Fibroblast of pulmonary artery (primary cell): Measurements from ENCODE around the gene ITPR1.

Experiments used
- DNase-seq: peaks from one replicate; pipeline ENCODE4 v3.0.0-alpha.2; 2010; ENCODE audit warnings: low read depth
- H3K4me3 ChIP-seq: replicated peaks from 2 replicates; pipeline ENCODE4 v1.5.1; 2011; ENCODE audit warnings: low read depth, mild to moderate bottlenecking, control low read depth, low read length, moderate library complexity
- TF ChIP-seq, protein P1 (sequence below): IDR thresholded peaks from 2 replicates; pipeline ENCODE4 v1.5.1; 2011; ENCODE audit warnings: mild to moderate bottlenecking, control low read depth, low read length, inconsistent platforms; ENCODE audit errors: missing control alignments

The ITPR1 gene

DNA sequence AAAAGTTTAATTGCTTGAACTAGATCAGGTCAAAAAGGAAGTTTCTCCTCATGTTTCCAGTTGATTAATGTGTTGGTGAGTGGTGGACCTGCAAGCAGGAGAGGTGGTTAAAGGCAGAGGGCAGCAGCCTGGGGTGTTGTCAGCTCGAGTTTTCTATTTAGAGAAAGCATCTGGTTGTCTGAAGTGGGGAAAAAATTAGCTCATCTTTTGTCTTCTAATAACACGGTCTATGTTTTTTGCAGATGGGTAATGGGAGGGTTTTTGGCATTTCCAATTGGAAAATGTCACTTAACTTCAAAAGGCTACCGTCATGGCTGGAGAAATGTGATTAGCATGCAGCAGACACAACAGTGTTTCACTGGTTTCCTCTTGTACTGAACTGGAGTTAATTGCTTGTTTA lies 122.6 kb downstream of the ITPR1 start:
- no peak overlapping the region for H3K4me3 ChIP-seq
- no peak for DNase-seq
- TF ChIP-seq, protein P1, sequence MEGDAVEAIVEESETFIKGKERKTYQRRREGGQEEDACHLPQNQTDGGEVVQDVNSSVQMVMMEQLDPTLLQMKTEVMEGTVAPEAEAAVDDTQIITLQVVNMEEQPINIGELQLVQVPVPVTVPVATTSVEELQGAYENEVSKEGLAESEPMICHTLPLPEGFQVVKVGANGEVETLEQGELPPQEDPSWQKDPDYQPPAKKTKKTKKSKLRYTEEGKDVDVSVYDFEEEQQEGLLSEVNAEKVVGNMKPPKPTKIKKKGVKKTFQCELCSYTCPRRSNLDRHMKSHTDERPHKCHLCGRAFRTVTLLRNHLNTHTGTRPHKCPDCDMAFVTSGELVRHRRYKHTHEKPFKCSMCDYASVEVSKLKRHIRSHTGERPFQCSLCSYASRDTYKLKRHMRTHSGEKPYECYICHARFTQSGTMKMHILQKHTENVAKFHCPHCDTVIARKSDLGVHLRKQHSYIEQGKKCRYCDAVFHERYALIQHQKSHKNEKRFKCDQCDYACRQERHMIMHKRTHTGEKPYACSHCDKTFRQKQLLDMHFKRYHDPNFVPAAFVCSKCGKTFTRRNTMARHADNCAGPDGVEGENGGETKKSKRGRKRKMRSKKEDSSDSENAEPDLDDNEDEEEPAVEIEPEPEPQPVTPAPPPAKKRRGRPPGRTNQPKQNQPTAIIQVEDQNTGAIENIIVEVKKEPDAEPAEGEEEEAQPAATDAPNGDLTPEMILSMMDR, result no peak

DNA sequence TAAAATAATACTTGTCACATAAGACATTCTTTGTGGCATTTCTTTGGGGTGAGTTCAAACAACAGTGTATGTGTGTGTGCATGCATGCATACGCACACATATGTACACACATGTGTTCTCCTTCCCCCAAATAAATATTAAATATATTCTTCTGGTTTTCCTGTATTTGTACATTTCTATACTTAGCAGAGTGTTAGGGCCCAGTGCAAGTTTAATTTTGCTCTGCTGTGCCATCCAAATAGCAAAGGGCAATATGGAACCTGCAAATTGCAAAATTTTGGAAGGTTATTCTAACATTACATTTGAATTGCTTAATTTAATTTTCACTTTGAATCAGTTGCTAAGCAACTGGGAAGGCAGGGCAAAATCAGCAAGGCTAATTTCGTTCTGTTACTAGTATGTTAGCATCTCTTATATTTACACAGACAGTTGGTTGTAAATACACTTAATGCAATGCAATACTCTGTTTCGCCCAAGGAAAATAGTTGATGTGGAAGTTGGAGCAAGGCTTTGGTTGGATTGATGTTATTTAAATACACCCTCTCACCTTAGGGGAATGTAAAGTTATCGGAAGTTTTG lies 130.4 kb downstream of the ITPR1 start:
- H3K4me3 ChIP-seq, result no peak overlapping the region
- no peak for DNase-seq
- TF ChIP-seq, protein P1, result no peak

DNA sequence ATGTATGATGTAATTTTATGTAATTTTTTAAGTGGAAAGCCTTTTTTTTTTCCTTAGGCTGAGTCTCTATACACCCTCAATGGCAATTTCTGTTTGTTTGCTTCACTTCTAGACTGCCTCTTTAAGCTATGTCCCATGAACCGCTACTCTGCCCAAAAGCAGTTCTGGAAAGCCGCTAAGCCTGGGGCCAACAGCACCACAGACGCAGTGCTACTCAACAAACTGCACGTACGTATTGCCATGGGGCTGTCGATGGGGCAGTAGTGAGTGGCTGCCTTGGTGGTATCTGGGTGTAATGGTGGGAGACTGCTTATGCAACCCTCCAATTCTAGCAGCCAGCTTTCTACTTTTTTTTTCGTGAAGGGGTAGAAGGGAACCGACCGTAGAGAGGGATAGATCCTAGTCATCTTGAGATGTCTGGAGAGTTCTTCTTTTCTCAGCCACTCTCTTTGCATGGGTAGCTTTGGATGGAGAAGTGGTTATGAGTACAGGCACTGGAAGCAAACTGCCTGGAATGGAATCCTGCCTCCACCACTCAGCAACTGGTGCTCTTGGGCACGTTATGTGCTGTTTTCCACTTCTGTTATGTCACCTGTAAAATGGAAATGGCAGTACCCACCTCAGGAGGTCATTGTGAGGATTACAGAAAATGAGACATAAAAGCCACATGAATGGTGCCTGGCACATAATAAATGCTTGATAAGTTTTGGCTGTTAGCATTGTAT lies 134.7 kb downstream of the ITPR1 start:
- H3K4me3 ChIP-seq, result no peak overlapping the region
- TF ChIP-seq, protein P1, result no peak
- no peak for DNase-seq

DNA sequence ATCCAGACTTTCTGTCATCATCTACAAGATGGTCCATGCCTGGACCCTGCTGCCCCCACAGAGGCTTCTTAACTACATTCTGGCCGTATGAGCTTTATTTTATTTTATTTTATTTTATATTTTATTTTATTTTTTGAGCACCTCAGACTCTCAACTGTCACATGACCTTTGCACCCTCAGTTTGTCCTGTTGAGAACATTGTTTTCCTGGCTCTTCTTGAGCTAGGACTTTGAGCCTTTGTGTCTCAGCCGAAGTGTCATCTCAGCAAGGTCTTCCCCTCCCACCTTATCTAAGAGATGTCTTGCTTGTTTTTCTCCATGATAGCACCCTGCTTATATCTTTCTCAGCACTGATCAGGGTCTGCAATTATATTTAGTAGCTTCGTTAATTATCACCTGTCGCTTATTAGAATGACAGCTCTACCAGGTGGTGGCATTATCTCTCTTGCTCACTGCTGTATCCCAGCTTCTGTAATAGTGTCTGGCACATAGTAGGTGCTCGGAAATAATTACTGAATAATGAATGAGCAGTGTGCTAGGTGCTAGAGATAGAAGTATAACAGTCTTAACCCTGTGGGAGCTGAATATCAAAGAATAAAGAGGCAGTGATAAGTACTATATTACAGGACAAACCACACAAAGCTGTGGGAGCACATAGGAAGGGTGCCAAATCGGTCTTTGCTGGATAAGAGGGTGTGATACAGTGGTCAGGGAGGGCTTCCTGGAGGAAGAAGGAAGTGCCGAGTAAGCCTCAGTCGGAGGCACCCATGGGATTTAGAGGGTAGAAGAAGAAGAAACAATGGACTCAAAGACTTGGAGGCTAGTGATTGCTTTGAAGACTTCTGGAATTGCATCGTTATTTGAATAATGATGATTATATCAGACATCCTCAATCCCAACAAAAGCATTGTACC lies 136.2 kb downstream of the ITPR1 start:
- DNase-seq, result no peak
- no peak overlapping the region for H3K4me3 ChIP-seq
- TF ChIP-seq, protein P1, result no peak

DNA sequence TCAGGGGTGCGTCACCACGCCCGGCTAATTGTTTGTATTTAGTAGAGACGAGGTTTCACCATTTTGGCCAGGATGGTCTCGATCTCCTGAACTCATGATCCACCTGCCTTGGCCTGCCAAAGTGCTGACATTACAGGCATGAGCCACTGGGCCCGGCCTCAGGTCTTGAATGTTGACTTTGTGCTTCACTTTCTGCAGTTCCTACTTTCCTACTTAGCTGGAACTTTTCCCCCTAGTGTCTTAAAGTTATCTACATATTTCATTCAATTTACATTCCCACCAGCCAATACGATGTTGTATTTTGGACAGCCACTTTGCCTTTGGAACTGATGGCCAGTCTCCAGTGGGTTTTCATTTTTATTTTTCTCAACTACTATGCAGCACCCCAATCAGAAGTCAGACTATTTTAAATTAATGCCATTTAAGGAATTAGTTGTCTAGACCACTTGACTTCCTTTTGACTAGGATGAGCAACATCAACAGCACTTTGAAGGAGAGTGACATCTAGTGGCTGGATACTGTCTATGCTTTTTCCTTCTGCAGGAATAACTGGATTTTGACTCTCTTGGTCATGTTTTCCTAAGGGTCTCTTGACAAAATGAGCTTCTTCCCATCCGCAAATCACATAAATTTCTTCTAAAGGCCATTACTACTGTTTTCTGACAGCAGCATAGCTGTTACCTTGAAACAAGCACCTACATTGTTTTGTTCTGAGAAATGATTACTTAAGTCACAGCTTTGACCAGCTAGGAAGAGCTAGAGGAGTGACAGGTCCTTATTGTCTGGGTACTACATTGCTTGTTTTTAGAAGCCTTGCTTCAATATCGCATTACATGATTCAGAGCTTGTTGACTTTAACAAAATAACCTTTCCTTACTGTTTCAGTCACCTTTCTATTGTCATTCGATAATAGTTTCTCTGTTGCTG lies 140.2 kb downstream of the ITPR1 start:
- no peak overlapping the region for H3K4me3 ChIP-seq
- peak; percentile 85 for DNase-seq
- TF ChIP-seq, protein P1, result peak; percentile 96

DNA sequence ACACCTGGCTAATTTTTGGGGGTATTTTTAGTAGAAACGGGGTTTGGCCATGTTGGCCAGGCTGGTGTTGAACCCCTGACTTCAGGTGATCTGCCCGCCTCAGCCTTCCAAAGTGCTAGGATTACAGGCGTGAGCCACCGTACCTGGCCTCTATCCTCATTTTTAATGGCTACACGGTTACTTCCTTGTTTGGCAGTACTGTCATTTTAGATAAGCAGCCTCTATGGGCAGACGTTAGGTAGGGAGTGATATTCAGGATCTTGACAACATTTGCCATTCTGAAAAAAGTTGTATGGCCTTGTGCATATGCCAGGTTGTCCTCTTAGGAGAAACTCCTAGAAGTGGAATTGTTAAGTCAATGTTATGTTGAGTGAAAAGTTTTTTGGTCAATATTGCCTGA lies 141.7 kb downstream of the ITPR1 start:
- H3K4me3 ChIP-seq, result no peak overlapping the region
- DNase-seq, result no peak
- TF ChIP-seq, protein P1, result no peak
